Tibial nerve (tissue), 4 donors: ENCODE data around the gene HSP90AB1.

Experiments
- EP300 ChIP-seq, 2 donors: sonication (generic); formaldehyde crosslinking; IDR thresholded peaks; one replicate each; pipeline ENCODE4 v1.6.1; 2017; ENCODE audit warnings: antibody characterized with exemption in 2 of 2, mild to moderate bottlenecking in 1 of 2
- POLR2A ChIP-seq, 2 donors: fragments of 450-650 bp; IDR thresholded peaks; one replicate each; pipeline ENCODE4 v1.6.1; 2017; ENCODE audit warnings: antibody characterized with exemption in 2 of 2, mild to moderate bottlenecking in 2 of 2, moderate library complexity in 2 of 2
- TF ChIP-seq, protein P1 (sequence below), 5 experiments: fragments of 200-600 bp in 3 of 5; fragments of 450-650 bp in 2 of 5; sonication (generic) in 3 of 5; IDR thresholded peaks; one replicate each; pipeline ENCODE4 v1.5.1; 2016 to 2019; ENCODE audit warnings: antibody characterized with exemption in 5 of 5, mild to moderate bottlenecking in 3 of 5, moderate library complexity in 2 of 5

DNA sequence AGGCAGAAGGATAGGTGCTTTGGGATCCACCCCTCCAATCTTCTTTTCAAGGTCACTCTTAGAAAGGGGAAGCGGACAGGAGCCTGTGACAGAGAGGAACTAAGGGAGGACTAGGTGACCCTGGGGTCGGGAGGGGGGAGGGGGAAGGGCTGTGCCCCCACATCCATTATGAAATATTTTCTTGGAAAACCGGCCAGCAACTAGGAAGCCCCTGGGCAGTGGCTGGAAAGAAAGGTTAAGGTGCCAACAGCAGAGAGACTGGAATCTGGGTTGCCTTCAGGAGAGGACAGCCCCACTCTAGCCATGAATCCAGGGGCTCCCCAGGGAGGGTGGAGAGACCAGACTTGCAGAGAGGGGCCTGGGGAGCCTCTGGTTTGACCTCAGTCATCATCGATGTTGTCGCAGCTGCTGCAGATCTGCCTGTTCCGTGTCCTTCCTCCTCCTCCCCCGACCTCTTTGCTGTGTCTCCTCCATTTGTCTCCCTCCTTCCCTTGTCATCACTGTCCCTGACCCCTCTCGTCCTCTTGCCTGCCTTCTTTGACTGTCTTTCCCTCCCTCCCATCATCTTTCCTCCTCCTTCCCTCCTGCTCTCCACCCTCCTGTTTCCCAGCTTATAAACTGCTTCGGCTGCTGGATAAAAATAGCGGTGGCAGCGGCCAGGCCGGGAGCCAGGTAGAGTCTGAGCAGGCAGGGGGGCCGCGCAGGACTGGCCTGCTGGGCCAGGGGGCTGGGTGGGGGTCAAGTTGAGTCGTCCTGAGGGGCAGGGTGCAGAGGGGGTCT is 20.3 kb upstream of the HSP90AB1 start:
- TF ChIP-seq, protein P1, sequence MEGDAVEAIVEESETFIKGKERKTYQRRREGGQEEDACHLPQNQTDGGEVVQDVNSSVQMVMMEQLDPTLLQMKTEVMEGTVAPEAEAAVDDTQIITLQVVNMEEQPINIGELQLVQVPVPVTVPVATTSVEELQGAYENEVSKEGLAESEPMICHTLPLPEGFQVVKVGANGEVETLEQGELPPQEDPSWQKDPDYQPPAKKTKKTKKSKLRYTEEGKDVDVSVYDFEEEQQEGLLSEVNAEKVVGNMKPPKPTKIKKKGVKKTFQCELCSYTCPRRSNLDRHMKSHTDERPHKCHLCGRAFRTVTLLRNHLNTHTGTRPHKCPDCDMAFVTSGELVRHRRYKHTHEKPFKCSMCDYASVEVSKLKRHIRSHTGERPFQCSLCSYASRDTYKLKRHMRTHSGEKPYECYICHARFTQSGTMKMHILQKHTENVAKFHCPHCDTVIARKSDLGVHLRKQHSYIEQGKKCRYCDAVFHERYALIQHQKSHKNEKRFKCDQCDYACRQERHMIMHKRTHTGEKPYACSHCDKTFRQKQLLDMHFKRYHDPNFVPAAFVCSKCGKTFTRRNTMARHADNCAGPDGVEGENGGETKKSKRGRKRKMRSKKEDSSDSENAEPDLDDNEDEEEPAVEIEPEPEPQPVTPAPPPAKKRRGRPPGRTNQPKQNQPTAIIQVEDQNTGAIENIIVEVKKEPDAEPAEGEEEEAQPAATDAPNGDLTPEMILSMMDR (IDR thresholded peaks at IDR 0.05), result no peak
- TF ChIP-seq POLR2A (IDR thresholded peaks at IDR 0.05) (no peak), EP300 (IDR thresholded peaks at IDR 0.05) (no peak)
